B cell (primary cell): ENCODE data around the gene FADS2.

ENCODE experiments used
- EZH2 ChIP-seq: IDR thresholded peaks from 2 replicates; pipeline ENCODE4 v1.6.1; 2012; ENCODE audit warnings: borderline replicate concordance, low read depth, mild to moderate bottlenecking, moderate library complexity, low read length; ENCODE audit not compliant: insufficient read depth, poor library complexity, severe bottlenecking
- TF ChIP-seq, protein P1 (sequence below): fragments of 200-600 bp; IDR thresholded peaks from one replicate; pipeline ENCODE4 v1.8.0; 2022; ENCODE audit warnings: antibody characterized with exemption, mild to moderate bottlenecking

DNA sequence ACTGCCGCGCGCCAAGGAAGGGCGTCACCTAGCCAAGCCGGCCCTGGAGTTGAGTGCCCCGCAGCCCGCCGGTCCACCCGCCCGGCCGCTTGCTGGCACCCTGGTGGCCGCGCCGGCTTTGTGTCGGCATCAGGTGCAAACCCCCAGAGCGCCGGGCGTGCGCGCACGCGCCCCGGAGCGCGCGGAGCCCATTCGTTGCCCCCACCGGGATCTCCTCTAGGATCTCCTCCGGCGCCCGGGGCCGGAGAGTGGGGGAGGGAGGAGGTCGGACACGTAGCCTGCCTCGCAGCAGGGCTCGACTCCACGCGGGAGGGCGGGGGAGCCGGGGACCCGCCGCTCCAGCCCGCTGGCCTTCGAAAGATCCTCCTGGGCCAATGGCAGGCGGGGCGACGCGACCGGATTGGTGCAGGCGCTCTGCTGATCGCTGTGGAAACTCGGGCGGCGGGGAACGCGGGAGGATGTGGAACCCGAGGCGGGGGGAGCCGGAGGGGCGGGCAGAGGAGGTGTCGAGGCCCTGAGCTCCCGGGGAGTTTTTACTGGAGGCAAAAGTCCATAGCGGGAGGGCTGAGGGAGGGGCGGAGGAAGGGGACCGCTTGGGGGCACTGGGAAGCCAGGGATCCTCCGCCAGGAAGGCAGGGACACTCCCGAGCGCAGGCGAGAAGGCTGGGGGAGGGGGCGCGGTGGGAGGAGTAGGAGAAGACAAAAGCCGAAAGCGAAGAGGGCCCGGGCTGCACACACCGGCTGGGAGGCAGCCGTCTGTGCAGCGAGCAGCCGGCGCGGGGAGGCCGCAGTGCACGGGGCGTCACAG, at the start of gene FADS2:
- no peak for TF ChIP-seq EZH2
- TF ChIP-seq, protein P1, sequence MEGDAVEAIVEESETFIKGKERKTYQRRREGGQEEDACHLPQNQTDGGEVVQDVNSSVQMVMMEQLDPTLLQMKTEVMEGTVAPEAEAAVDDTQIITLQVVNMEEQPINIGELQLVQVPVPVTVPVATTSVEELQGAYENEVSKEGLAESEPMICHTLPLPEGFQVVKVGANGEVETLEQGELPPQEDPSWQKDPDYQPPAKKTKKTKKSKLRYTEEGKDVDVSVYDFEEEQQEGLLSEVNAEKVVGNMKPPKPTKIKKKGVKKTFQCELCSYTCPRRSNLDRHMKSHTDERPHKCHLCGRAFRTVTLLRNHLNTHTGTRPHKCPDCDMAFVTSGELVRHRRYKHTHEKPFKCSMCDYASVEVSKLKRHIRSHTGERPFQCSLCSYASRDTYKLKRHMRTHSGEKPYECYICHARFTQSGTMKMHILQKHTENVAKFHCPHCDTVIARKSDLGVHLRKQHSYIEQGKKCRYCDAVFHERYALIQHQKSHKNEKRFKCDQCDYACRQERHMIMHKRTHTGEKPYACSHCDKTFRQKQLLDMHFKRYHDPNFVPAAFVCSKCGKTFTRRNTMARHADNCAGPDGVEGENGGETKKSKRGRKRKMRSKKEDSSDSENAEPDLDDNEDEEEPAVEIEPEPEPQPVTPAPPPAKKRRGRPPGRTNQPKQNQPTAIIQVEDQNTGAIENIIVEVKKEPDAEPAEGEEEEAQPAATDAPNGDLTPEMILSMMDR: no peak
